ENCODE results near the gene MATN1.

MATN1 gene

GRCh38 chr1:30758785-30759380, 35.5 kb upstream of the MATN1 start:
- Histone ChIP-seq H3K4me3 (ENCODE audit: low read depth, low read length, poor library complexity, severe bottlenecking) (no peak overlapping the region), H3K9ac (ENCODE audit: low read length) (no peak overlapping the region), H3F3A (ENCODE audit: insufficient read depth, low read length) (peaks cover 2% of the 10 kb centered on the region; the same call in 1 of the 2 replicates), H3K79me2 (ENCODE audit: insufficient read depth, low read length) (no peaks in the 10 kb centered on the region), H3K36me3 (ENCODE audit: insufficient read depth, low read length) (no peaks in the 10 kb centered on the region), H3K9me3 (ENCODE audit: low read length) (no peaks in the 10 kb centered on the region), H3K27ac (ENCODE audit: low read depth, low read length, poor library complexity, severe bottlenecking) (peak overlapping the region; percentile 1), H3K27me3 (ENCODE audit: insufficient read depth, low read length) (peaks cover 5% of the 10 kb centered on the region; the same call in 1 of the 2 replicates), H2AFZ (ENCODE audit: low read length) (no peak overlapping the region), H4K20me1 (ENCODE audit: insufficient read depth, low read length) (no peaks in the 10 kb centered on the region), H3K4me2 (ENCODE audit: low read length) (no peak overlapping the region), H3K9me2 (ENCODE audit: low read depth, low read length) (no peaks in the 10 kb centered on the region), H3K4me1 (ENCODE audit: insufficient read depth, low read length, severe bottlenecking) (peaks cover 80% of the 10 kb centered on the region)
- TF ChIP-seq CTCF (IDR thresholded peaks at IDR 0.05; ENCODE audit: low read length) (no peak), EZH2 (IDR thresholded peaks at IDR 0.05; ENCODE audit: borderline replicate concordance, low read length) (no peak)

- peaks cover 5% of the 10 kb centered on the region; the same call in 1 of the 2 replicates for H3K27me3 ChIP-seq (ENCODE audit: insufficient read depth, low read length)
- peaks cover 86% of the 10 kb centered on the region for H3K4me1 ChIP-seq (ENCODE audit: insufficient read depth, low read length, severe bottlenecking)
- H3K4me2 ChIP-seq (ENCODE audit: low read length), result peak overlapping the region; percentile 69
- TF ChIP-seq EZH2 (IDR thresholded peaks at IDR 0.05; ENCODE audit: borderline replicate concordance, low read length) (no peak), CTCF (IDR thresholded peaks at IDR 0.05; ENCODE audit: low read length) (no peak)
- H4K20me1 ChIP-seq (ENCODE audit: insufficient read depth, low read length), result no peaks in the 10 kb centered on the region
- H3F3A ChIP-seq (ENCODE audit: insufficient read depth, low read length), result peaks cover 4% of the 10 kb centered on the region; the same call in 1 of the 2 replicates
- peak overlapping the region; percentile 74 for H3K9ac ChIP-seq (ENCODE audit: low read length)
- H3K4me3 ChIP-seq (ENCODE audit: low read depth, low read length, poor library complexity, severe bottlenecking), result peak overlapping the region; percentile 66
- H3K36me3 ChIP-seq (ENCODE audit: insufficient read depth, low read length), result no peaks in the 10 kb centered on the region
- no peaks in the 10 kb centered on the region for H3K9me2 ChIP-seq (ENCODE audit: low read depth, low read length)
- no peaks in the 10 kb centered on the region for H3K9me3 ChIP-seq (ENCODE audit: low read length)
- H3K79me2 ChIP-seq (ENCODE audit: insufficient read depth, low read length), result no peaks in the 10 kb centered on the region
- H2AFZ ChIP-seq (ENCODE audit: low read length), result no peak overlapping the region
- peak overlapping the region; percentile 86 for H3K27ac ChIP-seq (ENCODE audit: low read depth, low read length, poor library complexity, severe bottlenecking)
Measured at GRCh38 chr1:30758121-30758688, 34.8 kb upstream of the MATN1 start.

- Histone ChIP-seq H3K36me3 (ENCODE audit: insufficient read depth, low read length) (no peaks in the 10 kb centered on the region), H3K9me3 (ENCODE audit: low read length) (no peaks in the 10 kb centered on the region), H3K27me3 (ENCODE audit: insufficient read depth, low read length) (peaks cover 5% of the 10 kb centered on the region; the same call in 1 of the 2 replicates), H2AFZ (ENCODE audit: low read length) (no peak within 1 kb of the TSS), H3K9ac (ENCODE audit: low read length) (peak within 1 kb of the TSS; percentile 74), H3F3A (ENCODE audit: insufficient read depth, low read length) (peaks cover 4% of the 10 kb centered on the region; the same call in 1 of the 2 replicates), H3K4me2 (ENCODE audit: low read length) (peak within 1 kb of the TSS; percentile 69), H3K27ac (ENCODE audit: low read depth, low read length, poor library complexity, severe bottlenecking) (peak within 1 kb of the TSS; percentile 86), H3K9me2 (ENCODE audit: low read depth, low read length) (no peaks in the 10 kb centered on the region), H3K4me3 (ENCODE audit: low read depth, low read length, poor library complexity, severe bottlenecking) (peak within 1 kb of the TSS; percentile 66), H4K20me1 (ENCODE audit: insufficient read depth, low read length) (no peaks in the 10 kb centered on the region), H3K79me2 (ENCODE audit: insufficient read depth, low read length) (no peaks in the 10 kb centered on the region), H3K4me1 (ENCODE audit: insufficient read depth, low read length, severe bottlenecking) (peaks cover 93% of the 10 kb centered on the region)
- no peak for TF ChIP-seq CTCF (IDR thresholded peaks at IDR 0.05; ENCODE audit: low read length)
- no peak for TF ChIP-seq EZH2 (IDR thresholded peaks at IDR 0.05; ENCODE audit: borderline replicate concordance, low read length)
Measured at GRCh38 chr1:30757352-30758120, 34.2 kb upstream of the MATN1 start, which contains the start of gene LAPTM5. Gene LAPTM5, minus strand, starts transcription at chr1:30757774. Its CDS starts 29 bp downstream, at chr1:30757745.
